ENCODE data around the gene DNAH8.

The DNAH8 gene

GRCh38 chr6:39056681-39057080, 341.6 kb downstream of the DNAH8 start:
- no peak for DNase-seq

- no peak for DNase-seq
Measured at GRCh38 chr6:39057251-39058155, 342.4 kb downstream of the DNAH8 start.

- no peak for DNase-seq
Measured at GRCh38 chr6:39058471-39059147, 343.5 kb downstream of the DNAH8 start.

GRCh38 chr6:39059496-39060310, 344.6 kb downstream of the DNAH8 start:
- peak; percentile 44 for DNase-seq

GRCh38 chr6:39060467-39061160, 345.5 kb downstream of the DNAH8 start:
- DNase-seq = no peak

- DNase-seq = no peak
Measured at GRCh38 chr6:39061182-39061581, 346.1 kb downstream of the DNAH8 start.

- no peak for DNase-seq
Measured at GRCh38 chr6:39061588-39061987, 346.5 kb downstream of the DNAH8 start.

GRCh38 chr6:39062014-39062740, 347.1 kb downstream of the DNAH8 start:
- no peak for DNase-seq

- DNase-seq = no peak
Measured at GRCh38 chr6:39063526-39063925, 348.4 kb downstream of the DNAH8 start.

GRCh38 chr6:39065561-39065960, 350.4 kb downstream of the DNAH8 start:
- DNase-seq = no peak

- DNase-seq = no peak
Measured at GRCh38 chr6:39068391-39068790, 353.3 kb downstream of the DNAH8 start.

GRCh38 chr6:39072830-39073229, 357.7 kb downstream of the DNAH8 start:
- DNase-seq = no peak

GRCh38 chr6:39073471-39074355, 358.6 kb downstream of the DNAH8 start:
- DNase-seq = no peak

- DNase-seq = no peak
Measured at GRCh38 chr6:39074486-39074885, 359.4 kb downstream of the DNAH8 start.

- DNase-seq = no peak
Measured at GRCh38 chr6:39075010-39075686, 360.0 kb downstream of the DNAH8 start.

- no peak for DNase-seq
Measured at GRCh38 chr6:39075807-39076622, 360.9 kb downstream of the DNAH8 start.

- no peak for DNase-seq
Measured at GRCh38 chr6:39076623-39077535, 361.8 kb downstream of the DNAH8 start.

- DNase-seq = no peak
Measured at GRCh38 chr6:39077882-39078594, 362.9 kb downstream of the DNAH8 start.
